IMR-90 (cell line): ENCODE measurements around the gene PLCH1. TPM values are rescaled to one million over a fixed set of nuclear protein-coding genes. Genes with fewer than 3 reads are reported as not detected.

Experiments
- ATAC-seq: fragments of 200-7000 bp; cut with Tn5 transposase; 2 replicates; pipeline ENCODE4 v1.9.1; 2020; ENCODE audit warnings: low read depth, mild to moderate bottlenecking, moderate library complexity
- BruUV-seq: library from RNA; stranded (reverse); fragments of 400-500 nt; replicated peaks from 2 replicates; lab custom pipeline; 2021; lab: Mats Ljungman, UMichigan
- CTCF ChIA-PET: fragments of 300-600 bp; formaldehyde crosslinking; extraction: SDS; loops from one replicate; lab custom pipeline; 2021; ENCODE audit warnings: antibody characterized with exemption; lab: Yijun Ruan, JAX
- POLR2A ChIA-PET: fragments of 300-600 bp; sonication (Branson Sonifier 250); formaldehyde crosslinking; loops from one replicate; lab custom pipeline; 2022; ENCODE audit warnings: antibody characterized with exemption; ENCODE audit not compliant: unreplicated experiment; lab: Charles Lee
- DNase-seq: peaks from one replicate; pipeline ENCODE4 v3.0.0; 2013
- H2AFZ ChIP-seq: replicated peaks from 2 replicates; pipeline ENCODE3; 2013; ENCODE audit warnings: low read length, mild to moderate bottlenecking; ENCODE audit not compliant: poor library complexity
- H2AK5ac ChIP-seq: 2 replicates; pipeline ENCODE4 v1.6.1; 2013; ENCODE audit warnings: low read depth, low read length, inconsistent platforms
- H2AK9ac ChIP-seq: replicated peaks from 2 replicates; pipeline ENCODE3; 2013; ENCODE audit warnings: mild to moderate bottlenecking, low read depth, low read length, moderate library complexity; ENCODE audit not compliant: poor library complexity
- H2BK120ac ChIP-seq: 2 replicates; pipeline ENCODE4 v1.6.1; 2013; ENCODE audit warnings: low read depth, low read length, inconsistent platforms
- H2BK15ac ChIP-seq: 3 replicates; pipeline ENCODE4 v1.6.1; 2013; ENCODE audit warnings: low read depth, low read length, inconsistent platforms
- H2BK20ac ChIP-seq: 2 replicates; pipeline ENCODE4 v1.6.1; 2013; ENCODE audit warnings: low read depth, mild to moderate bottlenecking, inconsistent platforms, low read length, moderate library complexity
- H2BK5ac ChIP-seq: 2 replicates; pipeline ENCODE4 v1.6.1; 2013; ENCODE audit warnings: mild to moderate bottlenecking, low read depth, low read length, inconsistent platforms; ENCODE audit not compliant: poor library complexity, severe bottlenecking
- H3K14ac ChIP-seq: replicated peaks from 2 replicates; pipeline ENCODE4 v1.6.1; 2013; ENCODE audit warnings: low read depth, low read length, inconsistent platforms
- H3K18ac ChIP-seq: 2 replicates; pipeline ENCODE4 v1.6.1; 2013; ENCODE audit warnings: low read depth, low read length, control low read depth
- H3K23ac ChIP-seq: 2 replicates; pipeline ENCODE4 v1.6.1; 2013; ENCODE audit warnings: low read depth, low read length, inconsistent platforms
- H3K27ac ChIP-seq: 2 replicates; pipeline ENCODE4 v1.5.1; 2013; ENCODE audit warnings: mild to moderate bottlenecking, control low read depth, low read length; ENCODE audit not compliant: insufficient read depth
- H3K27me3 ChIP-seq: 2 replicates; pipeline ENCODE4 v1.6.1; 2013; ENCODE audit warnings: low read length; ENCODE audit not compliant: control insufficient read depth, insufficient read depth
- H3K36me3 ChIP-seq: 2 replicates; pipeline ENCODE4 v1.6.1; 2013; ENCODE audit warnings: low read length, mixed read lengths; ENCODE audit not compliant: control insufficient read depth, insufficient read depth
- H3K4ac ChIP-seq: 2 replicates; pipeline ENCODE4 v1.6.1; 2013; ENCODE audit warnings: low read depth, low read length, inconsistent platforms
- H3K4me1 ChIP-seq: 2 replicates; pipeline ENCODE4 v1.6.1; 2013; ENCODE audit warnings: low read length, mixed read lengths; ENCODE audit not compliant: control insufficient read depth, insufficient read depth
- H3K4me2 ChIP-seq: 2 replicates; pipeline ENCODE4 v1.6.1; 2013; ENCODE audit warnings: low read depth, mild to moderate bottlenecking, control low read depth, low read length, moderate library complexity
- H3K4me3 ChIP-seq: 2 replicates; pipeline ENCODE4 v1.5.1; 2013; ENCODE audit warnings: low read depth, mild to moderate bottlenecking, control low read depth, low read length, moderate library complexity; ENCODE audit not compliant: insufficient read depth
- H3K56ac ChIP-seq: 2 replicates; pipeline ENCODE4 v1.6.1; 2013; ENCODE audit warnings: low read length, inconsistent platforms; ENCODE audit not compliant: insufficient read depth; ENCODE audit errors: extremely low read depth
- H3K79me1 ChIP-seq, 2 experiments: 2 replicates each; pipeline ENCODE4 v1.6.1; 2013; ENCODE audit warnings: low read length in 2 of 2, inconsistent platforms in 1 of 2, low read depth in 1 of 2
- H3K9ac ChIP-seq: 2 replicates; pipeline ENCODE4 v1.6.1; 2013; ENCODE audit warnings: low read depth, low read length, control low read depth
- H3K9me1 ChIP-seq: 2 replicates; pipeline ENCODE4 v1.6.1; 2013; ENCODE audit warnings: low read length, inconsistent platforms; ENCODE audit not compliant: insufficient read depth
- H3K9me3 ChIP-seq: 2 replicates; pipeline ENCODE4 v1.6.1; 2013; ENCODE audit warnings: low read length; ENCODE audit not compliant: control insufficient read depth, insufficient read depth
- H4K20me1 ChIP-seq: 2 replicates; pipeline ENCODE4 v1.6.1; 2013; ENCODE audit warnings: low read length, inconsistent platforms; ENCODE audit not compliant: insufficient read depth
- H4K5ac ChIP-seq: 2 replicates; pipeline ENCODE4 v1.6.1; 2013; ENCODE audit warnings: mild to moderate bottlenecking, low read depth, low read length, control low read depth
- H4K8ac ChIP-seq, 2 experiments: 2 replicates each; pipeline ENCODE4 v1.6.1; 2013; ENCODE audit warnings: low read depth in 2 of 2, low read length in 2 of 2, control low read depth in 1 of 2, inconsistent platforms in 1 of 2
- H4K91ac ChIP-seq: 2 replicates; pipeline ENCODE4 v1.6.1; 2013; ENCODE audit warnings: low read depth, low read length, inconsistent platforms; ENCODE audit not compliant: insufficient read depth
- CEBPB ChIP-seq: IDR thresholded peaks from 2 replicates; pipeline ENCODE4 v1.6.1; 2012; ENCODE audit warnings: low read depth, low read length, improper control_type of control experiment
- CHD1 ChIP-seq: IDR thresholded peaks from 2 replicates; pipeline ENCODE4 v1.6.1; 2012; ENCODE audit warnings: low read depth, low read length, improper control_type of control experiment
- FOS ChIP-seq: fragments of 150-350 bp; IDR thresholded peaks from 2 replicates; pipeline ENCODE4 v1.6.1; 2016; ENCODE audit warnings: low read depth, low read length
- MAZ ChIP-seq: IDR thresholded peaks from 2 replicates; pipeline ENCODE4 v1.6.1; 2012; ENCODE audit warnings: low read depth, mild to moderate bottlenecking, low read length, improper control_type of control experiment, moderate library complexity, borderline replicate concordance
- MXI1 ChIP-seq: IDR thresholded peaks from 2 replicates; pipeline ENCODE4 v1.6.1; 2012; ENCODE audit warnings: low read depth, mild to moderate bottlenecking, low read length, moderate library complexity, borderline replicate concordance
- RCOR1 ChIP-seq: IDR thresholded peaks from 2 replicates; pipeline ENCODE4 v1.6.1; 2012; ENCODE audit warnings: mild to moderate bottlenecking, low read length, improper control_type of control experiment; ENCODE audit not compliant: insufficient replicate concordance
- RFX5 ChIP-seq: IDR thresholded peaks from 2 replicates; pipeline ENCODE4 v1.8.0; 2012; ENCODE audit warnings: low read depth, mild to moderate bottlenecking, low read length, moderate library complexity
- WGBS, 2 experiments: methylation state at CpG; one replicate each; pipeline versions ENCODE4 v1.1.5 to v1.1.7; 2013; ENCODE audit warnings: missing lambda C conversion rate in 2 of 2; ENCODE audit not compliant: insufficient read length in 1 of 2; ENCODE audit errors: extremely low coverage in 2 of 2; 5-methylcytosine and 5-hydroxymethylcytosine counted together
- dilution Hi-C: fragments of 300-500 bp; cut with HindIII; formaldehyde crosslinking; loops from one replicate; pipeline ENCODE4 v1.14.3; 2018; ENCODE audit warnings: low sequenced_read_pairs; ENCODE audit not compliant: unreplicated experiment
- in situ Hi-C: fragments of 300-500 bp; cut with MboI; formaldehyde crosslinking; loops from 3 replicates; pipeline ENCODE4 v1.14.3; 2019; ENCODE audit warnings: low sequenced_read_pairs, inconsistent platforms, mixed read lengths
- intact Hi-C: fragments of 100-400 bp; cut with micrococcal nuclease; formaldehyde crosslinking; loops from 2 replicates; pipeline ENCODE4 v1.10.0; 2022
- polyA plus RNA-seq, 3 experiments: library from polyadenylated mRNA; depleted of rRNA; stranded (reverse); fragments of >200 nt; gene quantifications; 2 replicates each; pipeline ENCODE4 v1.2.3, GENCODE V29; 2012; ENCODE audit warnings: low replicate concordance in 1 of 3
- total RNA-seq: library from RNA; depleted of rRNA; stranded (reverse); fragments of >200 nt; gene quantifications from 2 replicates; pipeline ENCODE4 v1.2.3, GENCODE V29; 2012
- TF ChIP-seq, protein P1 (sequence below): conservative IDR thresholded peaks from 2 replicates; pipeline ENCODE4 v1.5.1; 2012; ENCODE audit warnings: mild to moderate bottlenecking, low read depth, low read length, improper control_type of control experiment

The PLCH1 gene
- total and polyA plus RNA-seq, 2 of the 4 experiments (the other 2 are of a cell fraction) = not detected

DNA sequence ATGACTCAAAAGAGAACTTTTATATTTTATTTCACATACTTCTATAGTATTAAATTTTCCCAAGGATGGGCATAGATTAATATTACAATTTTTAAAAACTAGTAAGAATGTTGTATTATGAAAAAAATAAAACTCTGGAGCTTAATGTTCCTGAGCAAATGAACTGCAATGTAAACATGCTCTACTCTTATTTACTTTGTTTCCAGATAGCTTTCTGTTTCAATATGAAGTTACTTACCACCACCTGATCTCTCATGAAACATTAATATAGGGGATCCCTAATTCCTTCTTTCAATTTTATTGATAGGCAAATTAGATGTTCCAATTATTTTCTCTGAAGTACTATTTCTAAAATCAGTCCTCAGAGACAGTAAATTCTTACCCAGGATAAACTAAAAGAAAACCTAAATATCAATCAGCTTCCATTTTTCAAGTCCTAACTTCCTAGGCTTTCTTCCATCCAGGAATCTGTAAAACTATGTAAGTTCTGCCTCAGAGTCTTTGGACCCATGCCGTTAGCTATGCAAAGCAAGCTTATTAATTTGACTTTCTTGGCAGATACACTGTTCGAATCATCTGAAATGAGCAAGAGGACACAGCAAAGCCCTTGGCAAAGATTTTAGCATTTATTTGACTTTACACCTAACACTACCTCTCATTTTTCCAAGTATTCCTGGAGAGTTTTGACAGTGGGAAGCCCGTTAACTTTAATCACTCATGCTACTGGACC lies 93.2 kb downstream of the PLCH1 start:
- Histone ChIP-seq H2BK5ac (no peak overlapping the region), H4K20me1 (no peaks in the 10 kb centered on the region), H2AK5ac (no peak overlapping the region), H3K27me3 (no peaks in the 10 kb centered on the region), H3K18ac (no peak overlapping the region), H3K9me3 (no peaks in the 10 kb centered on the region), H3K4ac (no peak overlapping the region), H3K14ac (no peak overlapping the region), H2BK20ac (no peak overlapping the region), H3K4me2 (no peak overlapping the region), H2BK120ac (no peak overlapping the region), H3K27ac (no peak overlapping the region), H3K23ac (no peak overlapping the region), H2AFZ (no peak overlapping the region), H3K56ac (no peak overlapping the region), H3K79me1 (no peaks in the 10 kb centered on the region), H2AK9ac (no peak overlapping the region), H3K36me3 (no peaks in the 10 kb centered on the region), H3K9me1 (no peaks in the 10 kb centered on the region), H3K9ac (no peak overlapping the region), H2BK15ac (no peak overlapping the region), H4K8ac (no peak overlapping the region), H3K4me3 (no peak overlapping the region), H4K5ac (no peak overlapping the region), H3K4me1 (no peaks in the 10 kb centered on the region), H4K91ac (no peak overlapping the region)
- dilution Hi-C loops (no loop called here), in situ Hi-C loops (no loop called here), intact Hi-C loops (no loop called here)
- no peak for DNase-seq
- no peak for TF ChIP-seq CHD1
- TF ChIP-seq MAZ = no peak
- TF ChIP-seq CEBPB = no peak
- no peak for TF ChIP-seq RFX5
- no peak for TF ChIP-seq FOS
- TF ChIP-seq, protein P1, sequence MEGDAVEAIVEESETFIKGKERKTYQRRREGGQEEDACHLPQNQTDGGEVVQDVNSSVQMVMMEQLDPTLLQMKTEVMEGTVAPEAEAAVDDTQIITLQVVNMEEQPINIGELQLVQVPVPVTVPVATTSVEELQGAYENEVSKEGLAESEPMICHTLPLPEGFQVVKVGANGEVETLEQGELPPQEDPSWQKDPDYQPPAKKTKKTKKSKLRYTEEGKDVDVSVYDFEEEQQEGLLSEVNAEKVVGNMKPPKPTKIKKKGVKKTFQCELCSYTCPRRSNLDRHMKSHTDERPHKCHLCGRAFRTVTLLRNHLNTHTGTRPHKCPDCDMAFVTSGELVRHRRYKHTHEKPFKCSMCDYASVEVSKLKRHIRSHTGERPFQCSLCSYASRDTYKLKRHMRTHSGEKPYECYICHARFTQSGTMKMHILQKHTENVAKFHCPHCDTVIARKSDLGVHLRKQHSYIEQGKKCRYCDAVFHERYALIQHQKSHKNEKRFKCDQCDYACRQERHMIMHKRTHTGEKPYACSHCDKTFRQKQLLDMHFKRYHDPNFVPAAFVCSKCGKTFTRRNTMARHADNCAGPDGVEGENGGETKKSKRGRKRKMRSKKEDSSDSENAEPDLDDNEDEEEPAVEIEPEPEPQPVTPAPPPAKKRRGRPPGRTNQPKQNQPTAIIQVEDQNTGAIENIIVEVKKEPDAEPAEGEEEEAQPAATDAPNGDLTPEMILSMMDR = no peak
- no peak for TF ChIP-seq RCOR1
- no peak for TF ChIP-seq MXI1
- ATAC-seq = no peak
- 14% methylated on average over 1 of the region's 3 CpGs; no CpG with 5 or more reads in 1 of the 2 experiments for WGBS, 2 experiments
- no TSS peak for BruUV-seq
- ChIA-PET POLR2A (no interaction called here), CTCF (no interaction called here)
